ENCODE measurements around the gene ZCCHC24.

Gene ZCCHC24

GRCh38 chr10:79430325-79430905, 15.0 kb downstream of the ZCCHC24 start:
- no peak for DNase-seq

- no peak for DNase-seq
These were observed 15.7 kb downstream of the ZCCHC24 start for GRCh38 chr10:79429751-79430150.

GRCh38 chr10:79427965-79428364, 17.5 kb downstream of the ZCCHC24 start:
- DNase-seq: no peak

- DNase-seq: no peak
These were observed 20.3 kb downstream of the ZCCHC24 start for GRCh38 chr10:79425074-79425532.

GRCh38 chr10:79424221-79425073, 21.0 kb downstream of the ZCCHC24 start:
- DNase-seq: no peak

- DNase-seq: no peak
These were observed 23.1 kb downstream of the ZCCHC24 start for GRCh38 chr10:79422178-79422892.

GRCh38 chr10:79420974-79421688, 24.3 kb downstream of the ZCCHC24 start:
- no peak for DNase-seq

- no peak for DNase-seq
These were observed 26.4 kb downstream of the ZCCHC24 start for GRCh38 chr10:79418886-79419595.

- DNase-seq: no peak
These were observed 27.1 kb downstream of the ZCCHC24 start for GRCh38 chr10:79418274-79418673.

- DNase-seq: no peak
These were observed 27.7 kb downstream of the ZCCHC24 start for GRCh38 chr10:79417731-79418130.

GRCh38 chr10:79417266-79417665, 28.2 kb downstream of the ZCCHC24 start:
- no peak for DNase-seq

GRCh38 chr10:79416578-79417255, 28.7 kb downstream of the ZCCHC24 start:
- no peak for DNase-seq

GRCh38 chr10:79415736-79416577, 29.5 kb downstream of the ZCCHC24 start:
- no peak for DNase-seq

GRCh38 chr10:79414714-79415113, 30.7 kb downstream of the ZCCHC24 start:
- DNase-seq: no peak

- DNase-seq: no peak
These were observed 32.2 kb downstream of the ZCCHC24 start for GRCh38 chr10:79413196-79413595.

GRCh38 chr10:79412516-79412915, 32.9 kb downstream of the ZCCHC24 start:
- DNase-seq: no peak

- DNase-seq: no peak
These were observed 33.6 kb downstream of the ZCCHC24 start for GRCh38 chr10:79411546-79412495.

- DNase-seq: no peak
These were observed 34.9 kb downstream of the ZCCHC24 start for GRCh38 chr10:79410315-79411094.

GRCh38 chr10:79409726-79410085, 35.7 kb downstream of the ZCCHC24 start:
- DNase-seq: no peak

All from NCI-H1694 treated with DMSO at 0.1 percent for 48 hours (cell line).